T-helper 2 cell treated with Interferon-gamma antibody and Interleukin-4, amounts not matched to agents 100 ng/mL and 5 ng/mL, for 36 hours (primary cell): ENCODE data around the gene KRT15. TPM values are rescaled to one million over a fixed set of nuclear protein-coding genes. Genes with fewer than 3 reads are reported as not detected.

ENCODE experiments used
- intact Hi-C: fragments of 100-400 bp; cut with micrococcal nuclease; formaldehyde crosslinking; loops from one replicate; pipeline ENCODE4 v1.15.1; 2023
- total RNA-seq: library from RNA; stranded (reverse); gene quantifications from 2 replicates; pipeline ENCODE4 v1.2.3, GENCODE V29; 2022

Gene KRT15
- not detected in 2 replicates for total RNA-seq

DNA sequence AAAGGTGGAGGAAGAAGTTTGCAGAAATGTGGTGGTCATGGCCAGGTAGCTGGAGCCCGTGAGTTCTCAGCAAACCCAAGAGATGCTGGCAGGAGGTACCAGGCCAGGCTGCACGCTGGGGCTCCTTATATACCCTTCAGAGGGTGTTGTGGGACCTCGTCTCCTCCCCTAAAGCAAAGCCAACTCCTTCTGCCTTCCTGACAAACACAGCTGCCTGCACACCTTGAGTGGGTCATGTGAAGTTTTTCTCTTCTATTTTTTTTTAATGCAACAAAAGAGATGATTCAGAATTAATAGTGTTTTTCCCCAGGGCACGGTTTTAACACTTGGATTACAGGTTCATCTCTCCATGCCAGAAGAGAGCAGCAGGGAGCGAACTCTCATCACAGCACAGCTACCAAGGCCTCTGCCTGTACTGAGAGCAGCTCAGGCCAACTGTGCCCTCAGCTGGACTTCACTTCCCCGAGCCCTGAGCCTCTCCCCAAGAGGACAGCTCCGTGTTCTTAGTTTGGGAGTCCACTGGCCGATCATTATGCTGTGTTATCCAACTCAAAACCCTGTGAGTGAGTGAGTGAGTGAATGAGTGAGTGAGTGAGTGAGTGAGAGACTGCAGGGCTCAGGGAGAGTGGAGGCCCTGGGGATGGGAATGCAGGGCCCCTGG lies at the start of gene KRT15:
Gene KRT15 (minus strand): TSS at position 102 of the 661 bp plus-strand sequence. CDS start 63 bp downstream, at position 39.
- intact Hi-C loops = no loop called here

DNA sequence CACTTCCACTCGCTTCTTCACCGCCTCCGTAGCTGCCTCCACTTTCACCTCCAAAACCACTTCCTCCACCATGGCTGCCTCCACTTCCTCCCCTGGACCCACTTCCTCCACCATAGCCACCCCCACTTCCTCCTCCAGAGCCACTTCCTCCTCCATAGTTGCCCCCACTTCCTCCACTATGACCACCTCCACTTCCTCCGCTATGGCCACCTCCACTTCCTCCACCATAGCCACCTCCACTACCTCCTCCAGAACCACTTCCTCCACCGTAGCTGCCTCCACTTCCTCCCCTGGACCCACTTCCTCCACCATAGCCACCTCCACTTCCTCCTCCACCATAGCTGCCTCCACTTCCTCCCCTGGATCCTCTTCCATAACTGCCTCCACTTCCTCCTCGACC lies 48.6 kb upstream of the KRT15 start:
- intact Hi-C loops = no loop called here

DNA sequence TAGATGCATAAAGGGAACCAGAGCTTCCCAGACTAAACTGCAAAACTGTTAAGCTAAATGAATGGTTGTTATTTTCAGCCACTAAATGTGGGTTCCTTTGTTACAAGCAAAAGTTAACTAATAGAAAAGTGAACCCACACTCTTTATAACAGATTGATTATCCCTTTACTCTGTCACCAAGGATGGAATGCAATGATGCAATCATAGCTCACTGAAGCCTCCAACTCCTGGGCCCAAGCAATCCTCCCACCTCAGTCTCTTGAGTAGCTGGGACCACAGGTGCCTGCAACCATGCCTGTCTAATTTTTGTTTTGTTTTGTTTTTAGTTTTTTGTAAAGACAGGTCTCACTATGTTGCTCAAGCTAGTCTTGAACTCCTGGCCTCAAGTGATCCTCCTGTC lies 46.6 kb upstream of the KRT15 start:
- intact Hi-C loops = no loop called here

DNA sequence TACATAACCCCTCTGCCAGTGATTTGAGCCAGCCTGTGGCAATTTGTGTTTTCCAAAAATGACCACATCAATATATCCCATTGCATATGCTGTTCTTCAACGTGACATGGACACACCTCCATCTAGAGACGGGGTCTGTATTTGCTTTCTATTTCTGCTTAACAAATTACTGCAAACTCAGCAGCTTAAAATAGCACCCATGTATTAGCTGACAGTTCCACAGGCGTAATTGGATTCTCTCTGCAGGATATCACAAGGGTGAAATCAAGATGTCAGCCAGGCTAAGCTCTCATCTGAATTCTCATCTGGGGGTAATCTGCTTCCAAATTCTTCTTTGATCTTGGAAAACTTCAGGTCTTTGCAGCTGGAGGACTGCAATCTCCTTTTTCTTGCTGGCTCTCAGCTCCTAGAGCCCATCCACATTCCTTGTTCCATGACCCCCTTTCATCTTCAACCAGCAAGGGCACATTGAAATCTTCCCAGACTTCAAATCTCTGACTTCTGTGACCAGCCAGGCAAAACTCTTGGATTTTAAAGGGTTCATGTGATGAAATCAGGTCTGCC lies 45.0 kb upstream of the KRT15 start:
- intact Hi-C loops = no loop called here

DNA sequence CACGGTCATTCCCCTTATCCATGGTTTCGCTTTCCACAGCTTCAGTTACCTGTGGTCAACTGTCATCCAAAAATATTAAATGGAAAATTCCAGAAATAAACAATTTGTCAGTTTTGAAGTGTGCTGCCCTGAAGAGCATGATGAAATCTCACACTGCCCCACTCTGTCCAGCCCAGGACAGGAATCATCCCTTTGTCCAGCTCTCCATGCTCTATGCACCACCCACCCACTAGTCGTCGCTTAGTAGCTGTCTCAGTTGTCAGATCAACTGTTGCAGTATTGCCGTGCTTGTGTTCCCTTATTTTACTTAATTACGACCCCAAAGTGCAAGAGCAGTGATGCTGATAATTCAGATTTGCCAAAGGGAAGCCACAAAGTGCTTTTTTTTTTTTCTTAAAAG lies 42.9 kb upstream of the KRT15 start:
- intact Hi-C loops = no loop called here

DNA sequence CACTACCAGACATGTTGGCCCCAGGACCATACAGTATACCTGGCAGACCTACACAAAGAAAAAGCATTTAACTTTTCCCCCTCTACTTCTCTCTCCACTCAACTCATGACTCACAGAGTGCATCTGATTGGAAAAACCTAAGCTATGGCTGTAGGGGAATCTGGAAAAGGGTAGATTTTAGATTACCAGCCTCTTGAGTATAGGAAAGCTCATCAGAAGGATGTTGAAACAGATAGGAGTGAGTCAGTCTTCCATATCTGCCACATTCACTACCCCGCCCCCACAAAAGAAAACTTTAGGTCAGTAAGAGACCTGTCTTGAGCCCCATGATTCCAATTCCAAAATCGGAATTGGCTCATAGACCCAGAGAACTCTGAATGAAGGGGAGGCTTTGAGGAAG lies 40.9 kb upstream of the KRT15 start:
- intact Hi-C loops = no loop called here

DNA sequence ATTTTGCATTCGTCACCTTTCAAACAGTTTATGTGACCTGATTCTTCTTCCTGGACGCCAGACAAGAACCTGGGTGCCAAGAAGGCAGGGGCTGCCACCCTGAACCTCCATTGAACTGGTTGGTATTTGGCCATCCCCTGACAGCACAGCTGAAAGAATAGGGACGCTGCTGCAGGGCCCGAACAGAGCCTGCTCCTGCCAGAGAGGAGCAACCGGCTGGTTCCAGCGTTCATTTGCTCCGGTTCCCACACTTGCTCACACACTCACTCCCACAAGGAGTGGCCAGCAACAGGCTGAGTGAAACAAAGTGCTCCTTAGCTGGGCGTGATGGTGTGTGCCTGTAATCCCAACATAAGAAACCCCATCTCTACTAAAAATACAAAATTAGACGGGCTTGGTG lies 38.2 kb upstream of the KRT15 start:
- intact Hi-C loops = no loop called here

DNA sequence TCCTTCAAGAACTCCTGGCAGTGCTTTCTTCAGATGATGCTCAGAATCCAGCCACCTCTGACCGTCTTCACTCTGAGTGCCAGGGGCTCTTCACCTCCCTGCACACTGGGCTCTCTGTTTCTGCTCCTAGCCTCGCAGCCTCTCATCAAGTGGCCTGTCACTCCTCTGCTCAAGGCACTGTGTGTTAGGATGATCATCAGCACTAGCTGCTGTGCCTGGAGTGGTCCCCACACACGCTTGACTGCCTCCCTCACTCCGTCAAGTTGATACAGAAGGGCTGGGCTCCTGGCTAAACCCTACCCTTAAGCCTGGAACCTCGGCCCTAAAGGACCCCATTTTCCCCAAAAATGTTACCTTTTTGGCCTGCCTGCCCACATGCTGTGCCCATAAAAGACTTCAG lies 37.6 kb upstream of the KRT15 start:
- intact Hi-C loops = no loop called here

DNA sequence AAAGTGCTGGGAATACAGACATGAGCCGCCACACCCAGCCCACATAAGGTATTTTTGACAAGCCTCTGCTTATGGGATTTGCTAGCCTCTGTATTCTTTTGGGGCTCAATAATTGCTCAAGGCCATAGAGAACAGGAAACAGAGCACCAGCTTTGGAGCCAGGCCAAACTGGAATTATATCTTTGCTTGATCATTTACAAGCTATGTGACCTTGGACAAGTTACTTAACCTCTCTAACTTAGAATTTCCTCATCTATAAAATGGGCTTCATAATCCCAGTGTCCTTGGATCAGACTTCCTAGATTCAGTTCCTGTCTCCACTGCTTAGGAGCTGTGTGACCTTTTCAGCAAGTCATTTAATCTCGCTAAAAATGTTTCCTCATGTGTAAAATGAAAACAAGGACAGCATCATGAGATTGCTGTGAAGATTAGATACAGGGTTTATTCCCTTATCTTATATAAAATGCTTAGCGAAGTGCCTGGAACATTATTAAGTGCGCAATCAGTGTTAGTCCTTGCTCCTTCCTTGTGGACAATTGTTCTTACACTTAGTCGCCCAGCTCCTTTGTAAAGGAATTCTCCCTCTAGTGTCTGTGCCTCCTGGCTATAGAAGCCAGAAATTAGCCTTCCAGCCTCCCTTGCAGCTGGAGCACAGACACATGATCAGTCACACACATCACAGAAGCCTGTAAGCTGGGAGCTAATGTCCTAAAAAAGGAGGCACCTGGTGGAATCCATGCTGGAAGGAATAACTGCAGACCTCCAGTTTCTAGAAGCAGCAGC lies 36.6 kb upstream of the KRT15 start:
- intact Hi-C loops = no loop called here

DNA sequence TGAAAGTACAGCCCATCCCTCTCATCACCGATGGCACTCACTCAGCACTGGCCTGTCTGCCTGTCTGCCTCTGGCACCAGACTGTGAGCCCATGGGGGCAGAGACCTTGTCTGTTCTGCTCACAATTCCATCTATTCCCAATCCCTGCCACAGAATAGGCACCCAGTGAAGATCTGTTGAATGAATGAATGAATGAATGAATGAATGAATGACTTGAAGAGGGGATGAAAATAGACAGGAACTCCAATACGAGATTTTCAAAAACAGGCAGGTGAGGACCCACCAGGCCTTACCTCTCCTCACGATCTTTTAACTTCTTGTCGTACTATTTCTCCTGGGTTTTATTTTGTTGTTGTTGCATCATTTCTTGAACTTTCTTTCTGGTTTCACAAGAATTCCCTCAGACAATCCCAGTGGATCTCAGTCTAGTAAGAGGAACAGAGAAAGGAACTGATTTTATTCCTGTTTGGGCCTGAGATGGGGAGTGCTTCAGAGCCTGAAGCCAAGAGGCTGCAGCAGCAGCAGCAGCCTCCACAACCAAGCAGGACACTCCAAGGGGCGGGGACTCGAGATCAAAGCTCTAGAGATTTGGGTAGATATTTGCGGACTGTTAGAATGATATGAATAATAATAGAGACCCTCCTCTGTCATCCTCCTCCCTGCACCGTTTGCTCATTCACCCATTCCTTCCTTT lies 35.4 kb upstream of the KRT15 start:
- intact Hi-C loops = no loop called here

DNA sequence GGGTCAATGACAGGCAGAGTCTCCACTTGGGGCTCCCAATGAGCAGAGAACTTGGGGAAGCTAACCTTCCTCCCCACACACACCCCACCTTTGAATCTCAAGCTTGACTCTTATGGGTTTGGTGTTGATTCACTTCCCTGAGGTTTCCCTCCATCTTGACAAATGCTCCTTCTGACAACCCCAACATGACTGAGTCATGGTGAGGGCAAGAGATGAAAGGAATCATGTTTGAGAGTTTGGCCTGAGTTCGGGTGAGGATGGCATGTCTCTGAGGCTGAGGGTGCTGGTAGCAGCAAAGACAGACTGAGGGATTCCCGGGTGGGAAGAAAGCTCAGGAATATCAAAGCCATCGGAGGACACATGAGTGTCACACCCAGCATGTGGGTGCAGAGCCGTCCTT lies 34.5 kb upstream of the KRT15 start:
- intact Hi-C loops = no loop called here

DNA sequence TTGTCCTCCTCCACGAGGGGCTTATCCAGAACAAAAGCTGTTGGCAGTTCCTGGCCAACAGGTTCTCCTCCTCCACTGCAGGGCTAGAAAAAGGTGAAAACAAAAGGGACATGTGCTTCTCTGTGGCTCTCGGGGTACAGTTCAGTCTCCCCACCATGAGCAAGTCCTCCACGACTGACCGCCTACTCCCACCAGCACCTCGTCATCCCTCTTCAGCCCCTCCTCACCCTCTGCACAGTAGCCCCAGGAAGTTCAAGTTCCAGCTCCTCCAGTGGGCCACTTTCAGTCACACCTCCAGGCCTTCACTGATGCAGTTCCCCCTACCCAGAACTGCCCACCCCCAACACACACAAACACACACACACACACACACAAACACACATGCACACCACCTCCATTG lies 33.8 kb upstream of the KRT15 start:
- intact Hi-C loops = no loop called here

DNA sequence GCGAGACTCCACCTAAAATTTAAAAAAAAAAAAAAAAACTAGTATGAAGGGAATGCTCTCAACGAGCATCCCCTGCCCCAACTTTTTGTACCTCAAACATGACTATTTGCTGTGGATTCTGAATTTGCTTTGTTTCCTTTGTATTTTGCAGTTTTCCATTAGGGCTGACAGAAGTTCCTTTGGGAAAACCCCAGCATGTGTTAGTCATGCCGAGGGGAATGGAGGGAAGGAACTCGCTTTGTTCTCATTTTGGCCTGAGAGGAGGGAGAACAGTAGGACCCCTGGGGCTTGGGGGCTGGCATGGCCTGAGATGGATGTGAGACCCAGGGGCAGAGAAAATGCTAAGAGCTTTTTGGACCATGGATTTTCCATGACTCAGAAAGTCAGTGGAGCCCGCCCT lies 32.7 kb upstream of the KRT15 start:
- intact Hi-C loops = no loop called here

DNA sequence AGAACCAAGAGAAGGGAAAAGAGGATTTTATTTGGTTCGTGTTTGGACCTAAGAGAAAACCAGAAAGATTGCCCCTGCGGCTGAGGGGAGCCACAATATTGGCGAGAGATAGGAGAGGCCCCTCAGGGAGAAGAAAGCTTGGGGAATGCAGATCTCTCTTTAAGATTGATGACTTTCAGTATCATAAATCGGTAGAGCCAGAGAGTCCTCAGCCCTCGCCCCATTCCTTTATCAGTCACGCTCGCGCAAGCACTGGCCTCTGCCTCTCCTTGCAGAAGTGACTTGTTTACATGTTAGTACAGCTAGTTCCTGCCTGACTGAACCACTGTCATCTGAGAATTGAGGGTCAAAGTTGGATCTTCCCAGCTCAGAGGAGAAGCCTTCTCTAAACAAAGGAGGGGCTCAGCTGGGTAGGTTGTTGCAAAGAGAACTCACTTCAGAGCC lies 30.9 kb upstream of the KRT15 start:
- intact Hi-C loops = loop anchor here (1.0 to 5.0 kb wide), 4 partner anchors 99 to 747 kb away; no protein-coding TSS in a partner anchor

DNA sequence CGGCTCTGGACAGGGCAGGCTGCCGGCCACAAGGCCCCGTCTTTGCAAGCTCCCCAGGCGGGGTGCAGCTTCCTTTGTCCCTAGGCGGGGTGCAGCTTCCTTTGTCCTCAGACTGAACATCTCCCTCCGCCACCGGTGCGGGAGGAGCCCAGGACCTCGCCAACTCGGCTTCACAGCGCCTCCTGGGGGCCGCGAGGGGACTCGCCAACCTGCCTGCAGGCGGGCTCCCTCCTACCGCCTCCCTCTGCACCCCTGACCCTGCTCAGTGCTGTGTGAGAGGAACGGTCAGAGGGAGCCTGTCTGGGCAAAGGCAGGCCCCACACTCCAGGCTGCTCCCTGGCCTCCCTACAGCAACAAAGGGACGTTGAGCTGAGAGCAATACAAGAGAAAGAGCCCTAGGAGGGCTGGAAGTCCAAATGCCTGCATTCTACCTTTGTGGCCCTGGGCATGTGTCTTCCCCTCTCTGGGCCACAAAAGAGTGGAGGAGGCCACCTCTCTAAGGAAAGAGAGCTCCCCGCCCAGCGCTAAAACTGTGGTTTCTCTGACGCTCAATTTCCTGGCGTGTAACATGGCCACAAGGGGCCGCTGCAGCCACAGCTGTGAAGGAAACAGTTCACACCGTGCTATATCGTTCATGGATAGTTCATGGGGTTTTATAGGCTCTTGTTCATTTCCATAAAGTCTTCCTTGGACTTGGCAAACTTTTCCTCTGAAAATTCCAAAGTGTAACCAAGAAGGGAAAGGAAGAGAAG lies 30.3 kb upstream of the KRT15 start:
- intact Hi-C loops = loop anchor here (1.0 to 5.0 kb wide), 4 partner anchors 99 to 747 kb away; no protein-coding TSS in a partner anchor

DNA sequence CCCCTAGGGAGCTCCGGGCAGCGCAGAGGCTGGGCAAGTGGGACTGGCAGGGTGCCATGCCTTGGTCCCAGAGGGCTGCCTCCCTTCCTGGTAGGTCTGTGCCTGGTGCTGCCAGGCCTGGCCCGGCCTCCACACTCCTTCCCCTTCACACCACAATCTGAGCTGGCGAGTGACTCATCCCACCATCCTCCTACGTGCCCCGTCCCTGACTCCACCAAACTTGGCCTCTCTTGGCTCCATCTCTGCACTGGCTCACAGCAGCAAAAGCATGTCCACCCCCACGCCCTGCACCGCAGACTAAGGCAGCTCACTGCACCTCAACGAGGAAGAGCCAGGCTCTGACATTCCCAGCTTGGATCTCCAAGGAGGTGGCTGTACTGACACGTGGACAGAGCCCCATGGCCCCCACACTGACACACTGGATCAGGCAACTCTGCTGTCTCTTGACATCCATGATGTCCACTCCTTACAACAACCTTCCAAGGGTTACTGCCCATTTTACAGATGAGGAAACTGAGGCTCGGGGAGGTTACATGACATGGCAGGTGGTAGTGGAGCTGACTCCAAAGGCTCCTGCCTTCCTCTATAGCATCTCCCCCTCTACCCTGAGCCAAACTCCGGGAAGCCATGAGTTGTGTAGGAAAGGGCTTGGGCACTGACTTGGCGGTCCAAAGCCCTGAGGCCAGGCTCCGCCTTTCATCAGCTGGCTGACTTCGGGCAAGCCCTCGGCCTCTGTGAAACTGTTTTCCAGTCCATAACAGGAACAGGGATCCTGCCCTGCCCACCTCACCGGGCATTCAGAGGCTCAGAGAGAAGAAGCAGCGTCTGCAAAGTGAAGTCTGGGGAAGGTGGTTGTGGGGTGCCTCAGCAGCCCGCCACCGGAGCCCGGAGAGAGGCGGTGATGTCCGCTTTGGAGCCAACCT lies 29.5 kb upstream of the KRT15 start:
- intact Hi-C loops = loop anchor here (5.0 kb wide), 2 partner anchors 641 to 746 kb away; no protein-coding TSS in a partner anchor

DNA sequence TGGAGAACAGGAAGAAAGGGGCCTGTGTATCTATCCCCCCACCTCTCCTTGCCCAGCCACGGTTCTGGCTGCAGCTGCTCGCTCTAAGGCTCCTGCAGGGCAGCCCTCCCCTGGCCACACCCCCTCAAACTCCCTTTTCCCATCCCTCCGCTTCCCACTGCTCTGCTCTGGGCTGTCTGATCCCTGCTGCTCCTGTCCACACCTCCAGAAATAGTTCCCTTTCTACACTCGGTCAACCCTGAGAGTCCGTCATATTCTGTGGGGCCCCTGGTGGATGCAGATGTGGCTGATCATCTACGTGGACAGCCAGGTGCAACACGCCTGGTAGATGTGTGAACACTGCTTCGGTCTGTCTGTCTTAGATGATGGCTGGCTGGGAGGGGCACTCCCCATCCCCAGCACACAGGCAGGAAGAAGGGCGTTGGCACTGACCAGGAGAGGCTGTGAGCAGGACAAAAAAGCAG lies 28.7 kb upstream of the KRT15 start:
- intact Hi-C loops = loop anchor here (5.0 kb wide), 2 partner anchors 640 to 745 kb away; no protein-coding TSS in a partner anchor

DNA sequence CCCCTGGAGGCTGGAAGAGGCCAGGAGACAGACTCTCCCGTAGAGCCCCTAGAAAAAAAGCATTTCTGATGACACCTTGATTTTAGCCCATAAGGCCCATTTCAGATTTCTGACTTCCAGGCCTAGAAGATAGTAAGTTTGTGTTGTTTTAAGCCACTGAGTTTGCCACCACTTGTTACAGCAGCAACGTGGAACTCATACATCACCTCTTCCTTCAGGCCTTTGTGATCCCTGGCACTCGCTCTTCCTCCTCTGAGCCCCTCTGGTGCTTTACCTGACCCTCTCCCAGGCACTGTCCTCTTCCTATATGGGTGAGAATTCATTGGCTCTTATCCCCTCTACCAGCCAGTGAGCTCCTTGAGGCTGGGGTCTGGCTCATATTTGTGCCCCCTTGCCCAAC lies 28.1 kb upstream of the KRT15 start:
- intact Hi-C loops = loop anchor here (5.0 kb wide), 2 partner anchors 640 to 745 kb away; no protein-coding TSS in a partner anchor

DNA sequence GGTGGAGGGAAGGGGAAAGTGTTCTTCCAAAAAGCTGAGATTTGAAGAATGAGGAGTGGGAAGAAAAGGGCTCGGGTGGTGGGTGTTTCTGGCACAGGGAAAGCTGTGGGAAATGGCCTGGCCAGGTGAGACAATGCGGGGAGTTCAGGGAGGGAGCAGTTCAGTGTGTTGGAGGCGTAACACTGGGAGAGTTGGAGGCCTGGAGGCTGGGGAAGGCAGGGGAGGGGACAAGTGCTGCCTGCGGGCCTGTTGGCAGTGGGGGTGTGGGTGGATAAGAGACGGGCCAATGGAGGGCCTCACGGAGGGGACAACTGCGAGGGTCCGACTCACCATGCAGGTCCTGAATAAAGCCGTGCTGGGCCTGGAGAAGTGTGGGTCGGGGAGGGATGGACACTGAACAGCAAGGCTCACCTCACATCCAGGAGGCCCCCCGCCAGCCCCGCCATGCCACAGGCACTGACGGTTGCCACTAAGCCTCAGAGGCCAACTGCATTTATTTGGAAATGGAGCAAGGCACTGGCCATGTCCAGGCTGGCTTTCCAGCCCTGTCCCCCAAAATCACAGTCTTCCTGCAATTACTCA lies 27.2 kb upstream of the KRT15 start:
- intact Hi-C loops = loop anchor here (5.0 kb wide), 2 partner anchors 639 to 744 kb away; no protein-coding TSS in a partner anchor
